ENCODE results near the gene MICB. TPM values are rescaled to one million over a fixed set of nuclear protein-coding genes. Genes with fewer than 3 reads are reported as not detected.

The MICB gene
- total RNA-seq, 1 donor from 2014 or later: 0.14 TPM

DNA sequence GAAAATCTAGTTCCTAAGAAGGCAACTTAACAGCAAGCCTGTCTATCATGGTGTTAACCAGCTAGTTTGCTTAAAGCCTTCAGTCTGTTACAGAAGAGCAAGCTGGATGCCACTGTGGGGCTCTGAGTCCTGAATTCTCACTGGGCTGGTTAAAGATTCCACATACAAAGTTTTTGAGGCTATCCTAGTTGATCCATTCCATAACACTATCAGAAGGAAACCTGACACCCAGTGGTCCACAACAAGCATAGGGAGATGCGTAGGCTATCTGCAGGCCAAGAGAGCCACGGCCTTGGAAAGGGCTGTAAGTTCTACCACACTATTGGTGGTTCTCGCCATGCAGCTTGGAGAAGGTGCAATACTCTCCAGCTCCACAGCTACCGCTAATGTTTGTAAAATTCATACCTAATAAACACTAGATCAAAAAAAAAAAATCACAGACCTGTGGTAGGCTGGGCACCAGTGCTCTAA is 30.4 kb downstream of the MICB start:
- no peak for DNase-seq (ENCODE audit: extremely low spot score, unreplicated experiment)
- H3K36me3 Mint-ChIP-seq: peaks cover 33% of the 10 kb centered on the region

DNA sequence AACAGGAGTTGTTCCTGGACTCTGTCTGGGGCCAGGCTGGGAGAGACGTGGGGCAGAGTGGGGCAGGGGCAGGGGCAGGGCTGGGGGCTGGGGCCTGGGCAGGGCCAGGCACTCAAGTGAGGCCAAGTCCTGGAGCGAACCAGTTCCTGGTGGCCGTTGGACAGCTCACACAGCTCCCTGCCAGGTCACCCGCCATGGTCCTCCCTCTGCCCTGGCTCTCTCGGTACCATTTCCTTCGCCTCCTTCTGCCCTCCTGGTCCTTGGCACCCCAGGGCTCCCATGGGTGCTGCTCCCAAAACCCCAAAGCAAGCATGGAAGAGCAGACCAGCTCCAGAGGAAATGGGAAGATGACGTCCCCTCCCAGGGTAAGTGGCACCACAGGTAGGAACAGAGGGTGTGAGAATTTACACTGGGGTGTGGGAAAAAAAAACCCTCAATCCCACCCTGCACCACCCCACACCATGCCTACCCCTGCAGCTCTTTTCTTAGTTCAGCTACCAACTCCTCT is 30.9 kb downstream of the MICB start, which contains the start of gene MCCD1:
Gene MCCD1 (plus strand): TSS at position 142 of the 508 bp plus-strand sequence. CDS start 53 bp downstream, at position 195.
- TF ChIP-seq, protein P1, sequence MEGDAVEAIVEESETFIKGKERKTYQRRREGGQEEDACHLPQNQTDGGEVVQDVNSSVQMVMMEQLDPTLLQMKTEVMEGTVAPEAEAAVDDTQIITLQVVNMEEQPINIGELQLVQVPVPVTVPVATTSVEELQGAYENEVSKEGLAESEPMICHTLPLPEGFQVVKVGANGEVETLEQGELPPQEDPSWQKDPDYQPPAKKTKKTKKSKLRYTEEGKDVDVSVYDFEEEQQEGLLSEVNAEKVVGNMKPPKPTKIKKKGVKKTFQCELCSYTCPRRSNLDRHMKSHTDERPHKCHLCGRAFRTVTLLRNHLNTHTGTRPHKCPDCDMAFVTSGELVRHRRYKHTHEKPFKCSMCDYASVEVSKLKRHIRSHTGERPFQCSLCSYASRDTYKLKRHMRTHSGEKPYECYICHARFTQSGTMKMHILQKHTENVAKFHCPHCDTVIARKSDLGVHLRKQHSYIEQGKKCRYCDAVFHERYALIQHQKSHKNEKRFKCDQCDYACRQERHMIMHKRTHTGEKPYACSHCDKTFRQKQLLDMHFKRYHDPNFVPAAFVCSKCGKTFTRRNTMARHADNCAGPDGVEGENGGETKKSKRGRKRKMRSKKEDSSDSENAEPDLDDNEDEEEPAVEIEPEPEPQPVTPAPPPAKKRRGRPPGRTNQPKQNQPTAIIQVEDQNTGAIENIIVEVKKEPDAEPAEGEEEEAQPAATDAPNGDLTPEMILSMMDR (conservative IDR thresholded peaks at IDR 0.05): no peak
- H3K27me3 Mint-ChIP-seq: no peaks in the 10 kb centered on the region
- H3K4me3 Mint-ChIP-seq: no peak within 1 kb of the TSS
- H3K36me3 Mint-ChIP-seq: peaks cover 36% of the 10 kb centered on the region
- H3K9me3 Mint-ChIP-seq: no peaks in the 10 kb centered on the region
- peaks cover 4% of the 10 kb centered on the region for H3K4me1 Mint-ChIP-seq (ENCODE audit: unreplicated experiment)
- peak within 1 kb of the TSS; percentile 70 for H3K27ac Mint-ChIP-seq
- DNase-seq (ENCODE audit: extremely low spot score, unreplicated experiment): no peak

More for the DNA sequence above, 30.4 kb downstream of the MICB start:
- H3K9me3 Mint-ChIP-seq: no peaks in the 10 kb centered on the region
- peak overlapping the region; percentile 70 for H3K27ac Mint-ChIP-seq
- peaks cover 4% of the 10 kb centered on the region for H3K4me1 Mint-ChIP-seq (ENCODE audit: unreplicated experiment)
- TF ChIP-seq, protein P1 (conservative IDR thresholded peaks at IDR 0.05): no peak
- no peak overlapping the region for H3K4me3 Mint-ChIP-seq
- H3K27me3 Mint-ChIP-seq: no peaks in the 10 kb centered on the region

DNA sequence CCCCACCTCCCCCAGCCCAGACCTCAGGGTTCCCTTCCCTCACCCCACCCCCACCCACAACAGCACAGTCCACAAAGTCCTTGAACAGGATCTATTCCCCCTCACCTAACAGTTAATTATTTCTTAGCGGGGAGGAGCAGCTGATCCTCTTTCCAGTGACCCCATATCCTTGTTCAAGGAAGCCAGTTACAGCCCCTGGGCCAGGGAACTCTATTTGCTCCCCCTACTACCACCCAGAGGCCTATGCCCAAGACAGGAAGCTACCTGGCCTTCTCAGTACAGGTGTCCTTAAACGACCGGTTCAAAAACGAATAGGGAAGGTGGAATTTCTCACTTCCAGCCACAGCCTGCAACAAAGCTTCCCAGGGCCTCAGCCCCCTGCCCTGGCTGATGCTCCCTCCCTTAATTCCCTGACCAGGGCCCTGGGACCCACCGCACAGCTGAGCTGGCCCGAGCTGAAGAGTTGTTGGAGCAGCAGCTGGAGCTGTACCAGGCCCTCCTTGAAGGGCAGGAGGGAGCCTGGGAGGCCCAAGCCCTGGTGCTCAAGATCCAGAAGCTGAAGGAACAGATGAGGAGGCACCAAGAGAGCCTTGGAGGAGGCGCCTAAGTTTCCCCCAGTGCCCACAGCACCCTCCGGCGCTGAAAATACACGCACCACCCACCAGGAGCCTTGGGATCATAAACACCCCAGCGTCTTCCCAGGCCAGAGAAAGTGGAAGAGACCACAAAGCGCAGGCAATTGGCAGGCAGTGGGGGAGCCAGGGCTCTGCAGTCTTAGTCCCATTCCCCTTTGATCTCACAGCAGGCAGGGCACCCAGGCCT is 31.6 kb downstream of the MICB start:
- Mint-ChIP-seq H3K27ac (no peak overlapping the region), H3K9me3 (no peaks in the 10 kb centered on the region), H3K4me1 (ENCODE audit: unreplicated experiment) (peaks cover 4% of the 10 kb centered on the region), H3K36me3 (peaks cover 36% of the 10 kb centered on the region), H3K27me3 (no peaks in the 10 kb centered on the region), H3K4me3 (no peak overlapping the region)
- no peak for DNase-seq (ENCODE audit: extremely low spot score, unreplicated experiment)
- TF ChIP-seq, protein P1 (conservative IDR thresholded peaks at IDR 0.05): no peak

- H3K9me3 Mint-ChIP-seq: no peaks in the 10 kb centered on the region
- peaks cover 44% of the 10 kb centered on the region for H3K36me3 Mint-ChIP-seq
- H3K4me3 Mint-ChIP-seq: no peak overlapping the region
- TF ChIP-seq, protein P1 (conservative IDR thresholded peaks at IDR 0.05): no peak
- H3K27ac Mint-ChIP-seq: peak overlapping the region; percentile 68
- peaks cover 4% of the 10 kb centered on the region for H3K4me1 Mint-ChIP-seq (ENCODE audit: unreplicated experiment)
- DNase-seq (ENCODE audit: extremely low spot score, unreplicated experiment): no peak
- H3K27me3 Mint-ChIP-seq: no peaks in the 10 kb centered on the region
These were observed 32.7 kb downstream of the MICB start for GRCh38 chr6:31530659-31531058.

DNA sequence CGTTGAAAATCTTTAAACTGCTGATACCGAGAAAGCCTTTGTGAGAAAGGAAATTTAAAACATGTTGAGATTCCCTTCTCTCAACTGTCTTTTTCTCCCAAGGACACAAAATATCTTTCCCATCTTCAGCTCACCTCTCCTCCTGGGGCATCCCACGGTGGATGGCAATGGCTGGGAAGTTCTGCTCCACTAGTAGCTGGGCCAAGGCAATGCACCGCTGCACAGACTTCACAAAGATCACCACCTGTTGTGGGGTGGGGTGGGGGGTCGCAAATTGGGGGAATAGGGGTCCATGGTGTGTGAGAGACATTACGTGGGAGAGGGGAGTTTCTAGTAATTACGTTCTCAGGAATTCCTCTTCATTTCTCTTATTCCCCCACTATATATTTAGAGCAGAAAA is 33.2 kb downstream of the MICB start:
- TF ChIP-seq, protein P1 (conservative IDR thresholded peaks at IDR 0.05): no peak
- Mint-ChIP-seq H3K9me3 (no peaks in the 10 kb centered on the region), H3K4me3 (no peak overlapping the region), H3K36me3 (peaks cover 50% of the 10 kb centered on the region), H3K27me3 (no peaks in the 10 kb centered on the region), H3K27ac (no peak overlapping the region), H3K4me1 (ENCODE audit: unreplicated experiment) (peaks cover 4% of the 10 kb centered on the region)
- no peak for DNase-seq (ENCODE audit: extremely low spot score, unreplicated experiment)

All from type B pancreatic cell (in vitro differentiated cells).